ENCODE results near the gene RHOB. TPM values are rescaled to one million over a fixed set of nuclear protein-coding genes. Genes with fewer than 3 reads are reported as not detected.
"Not testable (repeated sequence)": the region's sequence is repeated elsewhere in the genome, so short reads cannot be mapped to it uniquely, and the experiment has no call there.

RHOB gene
- total RNA-seq, 2 experiments from 2014 or later, result 14.2 to 15.4 TPM

- no peak for ATAC-seq
- no peak overlapping the region for H3K27ac Mint-ChIP-seq
- no peaks in the 10 kb centered on the region for H3K36me3 Mint-ChIP-seq (ENCODE audit: low read depth)
- H3K27me3 Mint-ChIP-seq, result peaks cover 12% of the 10 kb centered on the region
- intact Hi-C loops (cut with micrococcal nuclease), result no loop called here
- no peak for DNase-seq
- TF ChIP-seq CTCF (IDR thresholded peaks at IDR 0.05), result no peak
- no peaks in the 10 kb centered on the region for H3K9me3 Mint-ChIP-seq
- H3K4me3 Mint-ChIP-seq, result no peak overlapping the region
- CTCF ChIA-PET, result interaction anchor here (1.2 to 2.1 kb wide), 2 partner anchors 29 to 217 kb away, joined by 3 to 8 read pairs; partner anchors contain the start of gene HS1BP3
- POLR2A ChIA-PET, result no interaction called here
- peaks cover 8% of the 10 kb centered on the region for H3K4me1 Mint-ChIP-seq (ENCODE audit: low read depth)
Measured at GRCh38 chr2:20433946-20434553, 12.8 kb upstream of the RHOB start.

GRCh38 chr2:20434588-20435294, 12.1 kb upstream of the RHOB start:
- POLR2A ChIA-PET, result no interaction called here
- CTCF ChIA-PET, result interaction anchor here (7.8 kb wide), 1 partner anchor 206 kb away, joined by 113 read pairs; no protein-coding TSS in a partner anchor
- H3K4me3 Mint-ChIP-seq, result no peak overlapping the region

GRCh38 chr2:20435456-20435855, 11.4 kb upstream of the RHOB start:
- H3K9me3 Mint-ChIP-seq; H3K4me1 Mint-ChIP-seq (ENCODE audit: low read depth); H3K27ac Mint-ChIP-seq; POLR2A ChIA-PET; ATAC-seq; DNase-seq; H3K36me3 Mint-ChIP-seq (ENCODE audit: low read depth); intact Hi-C loops (cut with micrococcal nuclease); H3K4me3 Mint-ChIP-seq: not testable (repeated sequence)
- H3K27me3 Mint-ChIP-seq, result peaks cover 15% of the 10 kb centered on the region
- CTCF ChIA-PET, result interaction anchor here (7.8 kb wide), 1 partner anchor 206 kb away, joined by 113 read pairs; no protein-coding TSS in a partner anchor

More at GRCh38 chr2:20434588-20435294, 12.1 kb upstream of the RHOB start:
- no peak for ATAC-seq
- no peaks in the 10 kb centered on the region for H3K36me3 Mint-ChIP-seq (ENCODE audit: low read depth)
- no peaks in the 10 kb centered on the region for H3K9me3 Mint-ChIP-seq
- TF ChIP-seq CTCF (IDR thresholded peaks at IDR 0.05), result no peak
- H3K27ac Mint-ChIP-seq, result no peak overlapping the region
- intact Hi-C loops (cut with micrococcal nuclease), result no loop called here
- DNase-seq, result no peak
- peaks cover 8% of the 10 kb centered on the region for H3K4me1 Mint-ChIP-seq (ENCODE audit: low read depth)
- H3K27me3 Mint-ChIP-seq, result peaks cover 17% of the 10 kb centered on the region

GRCh38 chr2:20436716-20437470, 10.0 kb upstream of the RHOB start:
- intact Hi-C loops (cut with micrococcal nuclease), result no loop called here
- POLR2A ChIA-PET, result interaction anchor here (2.3 kb wide), 1 partner anchor 10 kb away, joined by 8 read pairs; the partner anchor contains the start of gene RHOB
- no peak overlapping the region for H3K4me3 Mint-ChIP-seq
- CTCF ChIA-PET, result interaction anchor here (0.9 to 7.8 kb wide), 8 partner anchors 10 to 214 kb away, joined by 3 to 113 read pairs (median 5); partner anchors contain the start of genes HS1BP3 and RHOB
- H3K27me3 Mint-ChIP-seq, result peaks cover 15% of the 10 kb centered on the region
- H3K9me3 Mint-ChIP-seq, result no peaks in the 10 kb centered on the region
- DNase-seq (no peak), ATAC-seq (no peak)
- no peaks in the 10 kb centered on the region for H3K36me3 Mint-ChIP-seq (ENCODE audit: low read depth)
- no peaks in the 10 kb centered on the region for H3K4me1 Mint-ChIP-seq (ENCODE audit: low read depth)
- no peak for TF ChIP-seq CTCF (IDR thresholded peaks at IDR 0.05)
- no peak overlapping the region for H3K27ac Mint-ChIP-seq

Measured in activated CD8-positive, alpha-beta T cell treated with anti-CD3 and anti-CD28 coated beads for 36 hours (primary cell).